K562 (cell line): ENCODE data around the gene ZP3. TPM values are rescaled to one million over a fixed set of nuclear protein-coding genes. Genes with fewer than 3 reads are reported as not detected.

Source experiments
- ARID2 ChIP-seq: fragments of 450-650 bp; IDR thresholded peaks from 2 replicates; pipeline ENCODE4 v1.6.1; 2017; ENCODE audit warnings: antibody characterized with exemption, mild to moderate bottlenecking
- CBX2 ChIP-seq: fragments of 200-600 bp; sonication (generic); IDR thresholded peaks from one replicate; pipeline ENCODE4 v1.6.1; 2012; ENCODE audit warnings: mild to moderate bottlenecking, low read length, inconsistent platforms; ENCODE audit not compliant: insufficient read depth, poor library complexity, severe bottlenecking
- CC2D1A ChIP-seq: fragments of 450-650 bp; IDR thresholded peaks from 2 replicates; pipeline ENCODE4 v1.6.1; 2017; ENCODE audit warnings: mild to moderate bottlenecking
- GABPB2 ChIP-seq: fragments of 250-450 bp; sonication (Bioruptor Pico); conservative IDR thresholded peaks from 2 replicates; pipeline ENCODE4 v1.5.1; 2021; ENCODE audit warnings: mild to moderate bottlenecking
- GMEB1 ChIP-seq: fragments of 250-450 bp; sonication (Bioruptor Pico); IDR thresholded peaks from 2 replicates; pipeline ENCODE4 v1.4.0; 2020; ENCODE audit warnings: mild to moderate bottlenecking
- HDAC2 ChIP-seq: fragments of 450-650 bp; IDR thresholded peaks from 2 replicates; pipeline ENCODE4 v1.6.1; 2016; ENCODE audit warnings: mild to moderate bottlenecking
- HEY1 ChIP-seq: fragments of 250-450 bp; sonication (Bioruptor Pico); IDR thresholded peaks from 2 replicates; pipeline ENCODE4 v1.5.0; 2020; ENCODE audit warnings: mild to moderate bottlenecking, moderate library complexity, borderline replicate concordance
- ILK ChIP-seq: fragments of 450-650 bp; IDR thresholded peaks from 2 replicates; pipeline ENCODE4 v1.6.1; 2016; ENCODE audit warnings: missing genetic modification characterization, low read depth, mild to moderate bottlenecking, missing compliant biosample characterization, moderate library complexity, borderline replicate concordance
- NFIX ChIP-seq: fragments of 250-450 bp; sonication (Bioruptor Pico); IDR thresholded peaks from 2 replicates; pipeline ENCODE4 v1.4.0; 2020; ENCODE audit warnings: low read depth, mild to moderate bottlenecking, moderate library complexity
- RHOXF2B ChIP-seq: fragments of 250-450 bp; sonication (Bioruptor Pico); conservative IDR thresholded peaks from 2 replicates; pipeline ENCODE4 v1.5.1; 2021
- ZBTB34 ChIP-seq: fragments of 250-450 bp; sonication (Bioruptor Pico); IDR thresholded peaks from 2 replicates; pipeline ENCODE4 v1.8.0; 2021; ENCODE audit warnings: mild to moderate bottlenecking, moderate library complexity
- ZNF134 ChIP-seq: fragments of 250-450 bp; sonication (Bioruptor Pico); conservative IDR thresholded peaks from 2 replicates; pipeline ENCODE4 v1.4.0; 2020
- ZNF407 ChIP-seq: fragments of 450-650 bp; IDR thresholded peaks from 2 replicates; pipeline ENCODE4 v1.6.1; 2016; ENCODE audit warnings: low read depth
- polyA plus RNA-seq, 8 experiments: library from polyadenylated mRNA; depleted of rRNA in 4 of 8; stranded (reverse) in 5 of 8; unstranded in 3 of 8; fragments of >200 nt; fragmentation: Nextera tagmentation in 2 of 8; fragmentation: Illumina TruSeq in 1 of 8; extraction: Ambion mirVana in 2 of 8; extraction: Trizol in 1 of 8; gene quantifications; 2 replicates each; pipeline versions ENCODE4 v1.2.1 to v1.2.3, GENCODE V29; 2011 to 2014; ENCODE audit warnings: inconsistent platforms in 1 of 8, missing spikeins in 1 of 8
- total RNA-seq, 7 experiments: library from RNA; depleted of rRNA in 6 of 7; stranded (reverse); fragments of >200 nt in 6 of 7; fragmentation: Illumina TruSeq in 2 of 7; extraction: Trizol in 2 of 7; gene quantifications; 2 replicates each; pipeline versions ENCODE4 v1.2.1 to v1.2.3, GENCODE V29; 2011 to 2021; ENCODE audit warnings: low replicate concordance in 1 of 7
- TF ChIP-seq, protein P1 (sequence below): IDR thresholded peaks from 2 replicates; pipeline ENCODE4 v1.6.1; 2014; ENCODE audit warnings: antibody characterized with exemption

The ZP3 gene
- total and polyA plus RNA-seq, 9 of the 15 experiments (the other 6 are each of a cell fraction or from before 2014, with no cell fraction given) = 1.4 to 3.8 (median 2.4) TPM

DNA sequence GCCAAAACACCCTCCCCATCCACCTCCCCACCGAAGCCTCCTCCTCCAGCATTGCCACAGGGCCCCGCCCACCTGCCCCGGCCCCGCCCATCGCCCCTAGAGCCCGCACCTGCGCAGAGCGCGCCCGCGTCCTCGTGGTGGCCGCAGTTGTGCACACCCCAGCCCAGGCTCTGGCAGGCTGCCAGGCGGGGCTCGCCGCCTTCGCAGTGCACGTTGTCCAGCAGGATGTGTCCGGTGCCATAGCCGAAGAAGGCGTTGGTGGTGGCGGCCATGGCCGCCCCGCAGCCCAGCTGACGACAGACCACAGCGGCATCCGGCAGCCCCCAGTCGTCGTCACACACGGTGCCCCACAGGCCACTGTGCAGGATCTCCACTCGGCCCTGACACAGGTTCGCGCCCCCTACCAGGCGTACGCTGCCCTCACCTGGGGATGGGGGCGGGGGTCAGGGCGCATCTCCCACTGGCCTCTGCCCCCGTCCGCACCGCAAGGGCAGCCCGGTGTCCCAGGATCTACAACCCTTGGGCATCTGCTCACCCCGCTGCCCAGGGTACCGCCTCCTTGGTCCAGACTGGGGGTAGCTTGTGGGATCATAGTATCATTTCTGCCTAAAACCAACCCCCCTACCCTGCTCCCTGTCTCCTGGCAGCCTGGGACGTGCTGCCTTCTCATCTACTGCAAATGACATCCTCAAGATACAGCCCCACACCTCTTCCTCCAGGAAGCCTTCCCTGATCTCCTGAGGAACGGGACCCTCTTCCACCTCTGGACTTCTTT is 27.2 kb upstream of the ZP3 start (continued):
- TF ChIP-seq GABPB2 (CRISPR knock-in tag) = 0 out of 2 replicates have a peak, but pooled peaks have one; percentile 47
- 0 out of 2 replicates have a peak, but pooled peaks have one; percentile 18 for TF ChIP-seq GMEB1 (CRISPR knock-in tag)
- no peak for TF ChIP-seq ARID2
- TF ChIP-seq ILK = no peak
- no peak for TF ChIP-seq CBX2
- TF ChIP-seq, protein P1, sequence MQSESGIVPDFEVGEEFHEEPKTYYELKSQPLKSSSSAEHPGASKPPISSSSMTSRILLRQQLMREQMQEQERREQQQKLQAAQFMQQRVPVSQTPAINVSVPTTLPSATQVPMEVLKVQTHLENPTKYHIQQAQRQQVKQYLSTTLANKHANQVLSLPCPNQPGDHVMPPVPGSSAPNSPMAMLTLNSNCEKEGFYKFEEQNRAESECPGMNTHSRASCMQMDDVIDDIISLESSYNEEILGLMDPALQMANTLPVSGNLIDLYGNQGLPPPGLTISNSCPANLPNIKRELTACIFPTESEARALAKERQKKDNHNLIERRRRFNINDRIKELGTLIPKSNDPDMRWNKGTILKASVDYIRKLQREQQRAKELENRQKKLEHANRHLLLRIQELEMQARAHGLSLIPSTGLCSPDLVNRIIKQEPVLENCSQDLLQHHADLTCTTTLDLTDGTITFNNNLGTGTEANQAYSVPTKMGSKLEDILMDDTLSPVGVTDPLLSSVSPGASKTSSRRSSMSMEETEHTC = peak; percentile 62
- peak; percentile 43; the same call in 1 of the 2 replicates for TF ChIP-seq RHOXF2B
- no peak for TF ChIP-seq HEY1 (CRISPR knock-in tag)
- no peak for TF ChIP-seq CC2D1A
- no peak for TF ChIP-seq ZNF134 (CRISPR knock-in tag)
- TF ChIP-seq ZBTB34 (CRISPR knock-in tag) = no peak
- peak; percentile 93 for TF ChIP-seq NFIX (CRISPR knock-in tag)
- TF ChIP-seq ZNF407 = no peak; the same call in 1 of the 2 replicates
- TF ChIP-seq HDAC2 = peak; percentile 87
